Measurements from ENCODE around the gene PTPN18. TPM values are rescaled to one million over a fixed set of nuclear protein-coding genes. Genes with fewer than 3 reads are reported as not detected.
A peak's percentile ranks its signal among the peaks of the same experiment; 100 is the strongest.

The PTPN18 gene
- total and polyA plus RNA-seq, 7 donors: 30.0 to 113 (median 39.2) TPM

DNA sequence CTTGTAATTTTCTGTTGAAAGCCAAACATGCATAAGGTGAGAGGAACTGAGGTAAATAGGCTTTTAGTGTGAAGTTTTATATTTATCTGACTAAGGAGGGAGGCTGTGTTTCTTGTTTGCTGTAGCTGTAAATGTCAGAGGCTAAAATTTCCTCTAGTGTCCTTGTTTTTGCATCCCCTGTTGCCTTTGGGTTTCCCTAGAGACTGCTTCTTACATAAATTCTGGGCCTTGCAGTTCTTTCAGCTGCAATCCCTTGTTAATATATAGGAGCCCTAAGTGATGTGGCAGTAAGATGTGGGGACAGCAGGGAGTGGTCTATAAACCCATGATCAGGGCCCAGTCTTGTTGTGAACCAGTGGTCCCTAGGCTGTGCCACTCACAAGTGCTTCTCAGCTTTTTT, 20.6 kb upstream of the PTPN18 start:
- intact Hi-C loops (cut with DNase I): no loop called here
- no peak for DNase-seq
- TF ChIP-seq POLR2A (IDR thresholded peaks at IDR 0.05) (no peak), POLR2AphosphoS5 (IDR thresholded peaks at IDR 0.05) (no peak), EP300 (IDR thresholded peaks at IDR 0.05) (no peak), CTCF (IDR thresholded peaks at IDR 0.05) (no peak)
- Histone ChIP-seq H3K36me3 (peaks cover 0 to 25% (median 8%) of the 10 kb centered on the region in 4 donors), H3K4me3 (no peak overlapping the region), H3K4me1 (peaks cover 0 to 13% (median 2%) of the 10 kb centered on the region in 4 donors), H3K27ac (no peak overlapping the region), H3K9me3 (peaks cover 0 to 4% (median 0%) of the 10 kb centered on the region in 4 donors), H3K27me3 (no peaks in the 10 kb centered on the region)

DNA sequence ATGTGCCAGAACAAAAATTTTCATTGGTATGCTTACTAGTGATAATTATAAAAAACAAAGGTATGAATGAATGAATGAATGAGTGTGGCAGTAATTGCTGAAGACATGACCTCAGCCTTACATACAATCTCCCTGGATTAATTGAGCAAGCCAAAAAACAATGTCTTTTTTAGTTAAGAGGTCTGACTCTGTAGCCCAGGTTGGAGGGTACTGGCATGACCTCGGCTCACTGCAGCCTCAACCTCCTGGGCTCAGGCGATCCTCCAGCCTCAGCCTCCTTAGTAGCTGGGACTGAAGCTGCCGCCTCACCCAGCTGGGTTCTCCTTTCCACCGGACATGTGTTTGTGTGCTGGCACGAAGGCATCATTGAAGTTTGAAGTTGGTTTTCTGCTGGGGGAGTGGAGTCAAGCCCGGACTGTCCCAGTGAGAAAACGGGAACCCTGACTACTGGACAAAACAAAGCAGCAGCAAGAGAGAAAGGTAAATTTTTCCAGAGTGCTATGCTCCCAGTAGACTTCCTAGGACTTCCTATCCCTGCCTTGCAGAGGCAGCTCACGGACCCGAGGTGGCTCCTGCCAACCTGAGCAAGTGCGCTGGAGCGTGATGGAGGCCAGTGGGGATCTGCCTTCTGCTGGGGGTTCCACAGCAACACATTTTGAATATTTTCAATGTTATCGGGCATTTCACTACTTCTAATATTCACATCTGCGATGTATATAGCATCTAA, 19.5 kb upstream of the PTPN18 start:
- Histone ChIP-seq H3K4me3 (no peak overlapping the region), H3K9me3 (peaks cover 0 to 4% (median 0%) of the 10 kb centered on the region in 4 donors), H3K27me3 (no peaks in the 10 kb centered on the region), H3K4me1 (peaks cover 0 to 18% (median 8%) of the 10 kb centered on the region in 4 donors), H3K27ac (no peak overlapping the region), H3K36me3 (peaks cover 0 to 31% (median 8%) of the 10 kb centered on the region in 4 donors)
- TF ChIP-seq POLR2AphosphoS5 (IDR thresholded peaks at IDR 0.05) (no peak), CTCF (IDR thresholded peaks at IDR 0.05) (no peak), EP300 (IDR thresholded peaks at IDR 0.05) (no peak), POLR2A (IDR thresholded peaks at IDR 0.05) (no peak)
- intact Hi-C loops (cut with DNase I): no loop called here
- 74 to 79% methylated on average over 13 of the region's 13 CpGs for WGBS, 2 donors
- DNase-seq: no peak

DNA sequence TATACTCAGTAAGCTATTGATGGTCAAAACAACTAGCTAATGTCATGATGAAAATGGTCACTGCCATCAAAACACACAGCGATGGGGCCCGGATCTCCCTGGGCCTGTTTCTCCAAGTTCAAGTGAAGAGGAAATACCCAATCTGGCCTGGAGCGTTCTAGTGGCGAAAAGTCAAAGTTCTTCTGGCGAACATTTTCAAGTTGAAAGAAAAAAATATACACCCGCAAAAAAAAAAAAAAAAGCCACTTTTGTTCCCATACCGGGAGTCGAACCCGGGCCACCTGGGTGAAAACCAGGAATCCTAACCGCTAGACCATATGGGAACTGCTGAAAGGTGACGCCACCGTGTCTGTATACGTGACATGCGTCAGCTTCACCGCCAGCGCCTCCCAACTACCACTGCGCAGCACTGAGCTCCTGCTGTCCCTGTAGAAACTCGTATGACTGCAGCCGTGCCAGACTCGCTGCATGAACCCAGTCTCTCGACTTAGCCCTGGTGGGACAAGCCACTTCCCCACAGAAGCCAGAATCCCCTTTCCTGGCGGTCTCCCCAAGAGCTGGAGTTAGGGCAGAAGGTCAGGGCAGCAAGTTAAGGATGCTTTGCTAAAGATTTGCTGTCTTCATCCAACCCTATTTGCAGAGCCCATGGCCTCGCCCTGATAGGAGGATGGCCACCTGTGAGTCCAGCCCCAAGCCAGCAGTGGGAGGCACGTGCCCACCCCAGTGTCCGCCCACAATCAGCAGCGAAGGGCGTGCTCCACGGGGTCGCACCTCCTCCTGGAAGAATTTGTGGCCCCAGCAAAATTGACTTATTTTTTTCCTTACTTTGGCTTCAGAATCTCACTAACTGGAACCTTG, 18.8 kb upstream of the PTPN18 start:
- Histone ChIP-seq H3K4me3 (peak overlapping the region in 1 of 4 donors; percentile 11), H3K9me3 (peaks cover 0 to 4% (median 0%) of the 10 kb centered on the region in 4 donors), H3K4me1 (peaks cover 0 to 22% (median 11%) of the 10 kb centered on the region in 4 donors), H3K36me3 (peaks cover 0 to 31% (median 8%) of the 10 kb centered on the region in 4 donors), H3K27ac (peak overlapping the region in 3 of 4 donors; percentile 41 to 54 (median 43)), H3K27me3 (no peaks in the 10 kb centered on the region)
- intact Hi-C loops (cut with DNase I): no loop called here
- peak; percentile 81 for DNase-seq
- WGBS, 2 donors: 13 to 24% methylated on average over 29 of the region's 29 CpGs
- TF ChIP-seq EP300 (IDR thresholded peaks at IDR 0.05) (no peak), POLR2A (IDR thresholded peaks at IDR 0.05) (no peak), POLR2AphosphoS5 (IDR thresholded peaks at IDR 0.05) (no peak), CTCF (IDR thresholded peaks at IDR 0.05) (no peak)

- no peak for TF ChIP-seq POLR2AphosphoS5 (IDR thresholded peaks at IDR 0.05)
- no peak for TF ChIP-seq EP300 (IDR thresholded peaks at IDR 0.05)
- no peak for TF ChIP-seq POLR2A (IDR thresholded peaks at IDR 0.05)
- no peak overlapping the region for H3K4me3 ChIP-seq
- peaks cover 0 to 4% (median 0%) of the 10 kb centered on the region in 4 donors for H3K9me3 ChIP-seq
- intact Hi-C loops (cut with DNase I): no loop called here
- 57 to 64% methylated on average over 8 of the region's 8 CpGs for WGBS, 2 donors
- H3K36me3 ChIP-seq: peaks cover 0 to 31% (median 8%) of the 10 kb centered on the region in 4 donors
- DNase-seq: no peak
- peak overlapping the region in 2 of 4 donors; percentile 41 to 43 for H3K27ac ChIP-seq
- peaks cover 0 to 18% (median 10%) of the 10 kb centered on the region in 4 donors for H3K4me1 ChIP-seq
- H3K27me3 ChIP-seq: no peaks in the 10 kb centered on the region
Measured at GRCh38 chr2:130337735-130338325, 18.0 kb upstream of the PTPN18 start.

All from sigmoid colon (tissue), 7 donors.